Activated naive CD4-positive, alpha-beta T cell treated with anti-CD3 and anti-CD28 coated beads for 36 hours (primary cell): ENCODE data around the gene HIKESHI. TPM values are rescaled to one million over a fixed set of nuclear protein-coding genes. Genes with fewer than 3 reads are reported as not detected.

ENCODE experiments used
- CTCF ChIA-PET: fragments of 350-600 bp; sonication (Branson Sonifier 250); formaldehyde crosslinking; loops from one replicate; lab custom pipeline; 2021; ENCODE audit warnings: antibody characterized with exemption; lab: Charles Lee
- DNase-seq: peaks from one replicate; pipeline ENCODE4 v3.0.0-alpha.2; 2020
- H3K27ac Mint-ChIP-seq: one replicate; pipeline ENCODE4 v1.8.0; 2021; ENCODE audit warnings: mild to moderate bottlenecking, mixed read lengths
- H3K27me3 Mint-ChIP-seq: one replicate; pipeline ENCODE4 v1.8.0; 2021; ENCODE audit warnings: low read depth, mixed read lengths
- H3K36me3 Mint-ChIP-seq: one replicate; pipeline ENCODE4 v1.8.0; 2021; ENCODE audit warnings: low read depth, mixed read lengths
- H3K4me1 Mint-ChIP-seq: one replicate; pipeline ENCODE4 v1.8.0; 2021; ENCODE audit warnings: low read depth, mixed read lengths
- H3K4me3 Mint-ChIP-seq: one replicate; pipeline ENCODE4 v1.8.0; 2021; ENCODE audit warnings: mild to moderate bottlenecking, moderate library complexity, mixed read lengths
- H3K9me3 Mint-ChIP-seq: one replicate; pipeline ENCODE4 v1.8.0; 2021; ENCODE audit warnings: mixed read lengths
- intact Hi-C: fragments of 100-400 bp; cut with micrococcal nuclease; formaldehyde crosslinking; loops from one replicate; pipeline ENCODE4 v1.15.1; 2023
- total RNA-seq, 2 experiments: library from RNA; stranded (reverse); gene quantifications; one replicate each; pipeline ENCODE4 v1.2.3, GENCODE V29; 2021

HIKESHI gene
- total RNA-seq, 2 experiments from 2014 or later, result 40.4 to 41.9 TPM

GRCh38 chr11:86363424-86363823, 61.4 kb downstream of the HIKESHI start:
- no peak for DNase-seq
- Mint-ChIP-seq H3K36me3 (peaks cover 1% of the 10 kb centered on the region), H3K4me1 (no peaks in the 10 kb centered on the region), H3K4me3 (no peak overlapping the region), H3K27ac (no peak overlapping the region), H3K9me3 (peaks cover 5% of the 10 kb centered on the region), H3K27me3 (no peaks in the 10 kb centered on the region)
- CTCF ChIA-PET, result interaction anchor here (0.7 kb wide), 1 partner anchor 41 kb away, joined by 3 read pairs; no protein-coding TSS in a partner anchor
- intact Hi-C loops, result no loop called here

DNA sequence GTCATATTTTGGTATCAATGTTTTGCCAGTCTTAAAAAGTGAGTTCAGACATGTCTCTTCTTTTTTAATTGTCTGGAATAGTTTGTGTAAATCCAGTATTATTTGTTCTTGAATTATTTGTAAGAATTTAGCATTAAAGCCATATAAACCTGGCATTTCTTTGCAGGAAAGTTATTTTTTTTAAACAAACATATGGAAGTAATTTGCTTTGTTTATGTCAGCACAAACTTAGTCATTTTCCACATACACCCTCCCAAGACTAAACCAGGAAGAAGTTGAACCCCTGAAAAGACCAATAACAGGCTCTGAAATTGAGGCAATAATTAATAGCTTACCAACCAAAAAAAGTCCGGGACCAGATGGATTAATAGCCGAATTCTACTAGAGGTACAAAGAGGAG, 63.5 kb downstream of the HIKESHI start:
- H3K36me3 Mint-ChIP-seq, result peaks cover 1% of the 10 kb centered on the region
- H3K27me3 Mint-ChIP-seq, result peaks cover 2% of the 10 kb centered on the region
- CTCF ChIA-PET, result no interaction called here
- H3K9me3 Mint-ChIP-seq, result peaks cover 5% of the 10 kb centered on the region
- no peaks in the 10 kb centered on the region for H3K4me1 Mint-ChIP-seq
- no peak for DNase-seq
- intact Hi-C loops, result no loop called here
- H3K27ac Mint-ChIP-seq, result no peak overlapping the region
- no peak overlapping the region for H3K4me3 Mint-ChIP-seq

- H3K4me3 Mint-ChIP-seq, result no peak overlapping the region
- no peaks in the 10 kb centered on the region for H3K36me3 Mint-ChIP-seq
- H3K4me1 Mint-ChIP-seq, result peaks cover 7% of the 10 kb centered on the region
- intact Hi-C loops, result no loop called here
- no peak overlapping the region for H3K27ac Mint-ChIP-seq
- CTCF ChIA-PET, result no interaction called here
- peaks cover 11% of the 10 kb centered on the region for H3K27me3 Mint-ChIP-seq
- no peak for DNase-seq
- no peaks in the 10 kb centered on the region for H3K9me3 Mint-ChIP-seq
These were observed 67.6 kb downstream of the HIKESHI start for GRCh38 chr11:86369668-86370067.

DNA sequence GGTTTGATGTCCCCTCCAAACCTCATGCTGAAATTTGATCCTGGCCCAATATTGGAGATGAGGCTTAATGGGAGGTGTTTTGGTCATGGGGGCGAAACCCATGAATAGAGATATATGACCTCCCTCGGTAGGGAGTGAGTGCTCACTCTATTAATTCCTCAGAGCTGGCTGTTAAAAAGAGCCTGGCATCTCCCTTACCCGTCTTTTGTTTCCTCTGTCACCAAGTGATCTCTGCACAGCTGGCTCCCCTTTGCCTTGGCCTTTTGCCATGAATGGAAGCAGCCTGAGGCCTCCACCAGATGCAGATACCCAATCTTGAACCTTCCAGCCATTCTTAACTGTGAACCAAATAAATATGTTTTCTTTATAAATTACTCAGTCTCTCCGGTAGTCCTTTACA, 68.1 kb downstream of the HIKESHI start:
- H3K4me3 Mint-ChIP-seq, result no peak overlapping the region
- H3K27me3 Mint-ChIP-seq, result peaks cover 11% of the 10 kb centered on the region
- no peaks in the 10 kb centered on the region for H3K9me3 Mint-ChIP-seq
- CTCF ChIA-PET, result no interaction called here
- DNase-seq, result no peak
- intact Hi-C loops, result no loop called here
- peaks cover 7% of the 10 kb centered on the region for H3K4me1 Mint-ChIP-seq
- no peaks in the 10 kb centered on the region for H3K36me3 Mint-ChIP-seq
- no peak overlapping the region for H3K27ac Mint-ChIP-seq

DNA sequence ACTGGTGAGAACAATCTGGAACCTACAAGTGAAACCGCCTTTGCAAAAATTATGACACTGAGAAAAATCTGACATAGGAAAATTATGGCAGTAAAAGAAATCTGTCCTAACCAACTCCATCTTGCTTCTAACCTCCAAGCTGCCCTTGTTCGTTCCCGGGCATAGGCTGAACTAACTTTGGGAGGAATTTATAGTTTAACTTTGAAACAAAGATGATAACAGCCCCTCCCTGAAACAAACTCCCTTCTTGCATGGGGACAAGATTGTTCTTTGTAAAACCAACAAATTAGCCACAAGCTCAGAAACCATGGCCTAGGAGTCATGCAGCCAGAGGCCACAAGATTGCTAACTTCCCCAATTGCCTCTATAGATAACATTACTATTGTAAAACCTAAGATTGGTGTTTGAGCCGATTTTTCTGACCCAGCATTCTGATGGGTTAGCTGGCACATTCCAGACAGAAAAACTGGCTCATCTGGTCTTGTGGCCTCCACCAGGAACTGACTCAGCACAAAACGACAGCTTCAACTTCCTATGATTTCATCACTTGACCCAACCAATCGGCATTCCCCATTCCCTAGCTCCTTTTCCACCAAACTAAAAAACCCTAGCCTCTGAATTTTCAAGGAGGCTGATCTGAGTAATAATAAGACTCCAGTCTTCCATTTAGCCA, 69.0 kb downstream of the HIKESHI start:
- no peaks in the 10 kb centered on the region for H3K9me3 Mint-ChIP-seq
- CTCF ChIA-PET, result interaction anchor here (0.7 to 1.1 kb wide), 2 partner anchors 10 to 25 kb away, joined by 3 read pairs; no protein-coding TSS in a partner anchor
- intact Hi-C loops, result no loop called here
- no peak overlapping the region for H3K4me3 Mint-ChIP-seq
- H3K4me1 Mint-ChIP-seq, result peaks cover 7% of the 10 kb centered on the region
- no peak overlapping the region for H3K27ac Mint-ChIP-seq
- H3K27me3 Mint-ChIP-seq, result peaks cover 11% of the 10 kb centered on the region
- no peaks in the 10 kb centered on the region for H3K36me3 Mint-ChIP-seq
- no peak for DNase-seq

GRCh38 chr11:86372041-86372440, 70.0 kb downstream of the HIKESHI start:
- Mint-ChIP-seq H3K36me3 (no peaks in the 10 kb centered on the region), H3K27me3 (peaks cover 11% of the 10 kb centered on the region), H3K4me3 (no peak overlapping the region), H3K9me3 (no peaks in the 10 kb centered on the region), H3K4me1 (peaks cover 7% of the 10 kb centered on the region), H3K27ac (no peak overlapping the region)
- CTCF ChIA-PET, result no interaction called here
- no peak for DNase-seq
- intact Hi-C loops, result no loop called here

GRCh38 chr11:86372586-86372985, 70.5 kb downstream of the HIKESHI start:
- CTCF ChIA-PET, result no interaction called here
- no peaks in the 10 kb centered on the region for H3K36me3 Mint-ChIP-seq
- H3K4me3 Mint-ChIP-seq, result no peak overlapping the region
- intact Hi-C loops, result no loop called here
- no peak for DNase-seq
- no peak overlapping the region for H3K27ac Mint-ChIP-seq
- no peaks in the 10 kb centered on the region for H3K9me3 Mint-ChIP-seq
- H3K27me3 Mint-ChIP-seq, result peaks cover 11% of the 10 kb centered on the region
- peaks cover 7% of the 10 kb centered on the region for H3K4me1 Mint-ChIP-seq

DNA sequence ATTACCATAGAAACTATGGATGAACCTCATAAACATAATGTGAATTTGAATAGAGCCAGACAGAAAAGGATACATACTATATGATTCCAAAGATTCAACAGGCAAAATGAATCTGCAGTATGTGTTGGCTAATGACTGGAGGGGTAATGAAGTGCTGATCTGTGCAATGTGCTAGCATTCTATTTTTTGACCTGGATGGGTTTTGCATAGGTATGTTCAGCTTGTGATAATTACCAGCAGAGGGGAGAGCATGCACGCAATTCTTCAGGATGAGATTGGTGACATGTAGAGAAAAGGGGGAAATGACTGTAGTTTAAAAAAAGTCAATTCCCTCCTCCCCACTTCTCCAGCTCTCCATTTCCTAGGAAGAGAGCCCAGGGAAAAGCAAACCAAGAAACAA, 72.0 kb downstream of the HIKESHI start:
- no peak for DNase-seq
- Mint-ChIP-seq H3K27me3 (peaks cover 11% of the 10 kb centered on the region), H3K36me3 (no peaks in the 10 kb centered on the region), H3K4me3 (no peak overlapping the region), H3K27ac (no peak overlapping the region), H3K4me1 (peaks cover 7% of the 10 kb centered on the region), H3K9me3 (no peaks in the 10 kb centered on the region)
- intact Hi-C loops, result no loop called here
- CTCF ChIA-PET, result no interaction called here

- no peak for DNase-seq
- intact Hi-C loops, result no loop called here
- H3K27ac Mint-ChIP-seq, result no peak within 1 kb of the TSS
- peaks cover 9% of the 10 kb centered on the region for H3K27me3 Mint-ChIP-seq
- no peaks in the 10 kb centered on the region for H3K9me3 Mint-ChIP-seq
- peaks cover 7% of the 10 kb centered on the region for H3K4me1 Mint-ChIP-seq
- CTCF ChIA-PET, result no interaction called here
- no peaks in the 10 kb centered on the region for H3K36me3 Mint-ChIP-seq
- H3K4me3 Mint-ChIP-seq, result no peak within 1 kb of the TSS
These were observed 72.5 kb downstream of the HIKESHI start, which contains the start of gene CCDC81 for GRCh38 chr11:86374586-86374985. Gene CCDC81, plus strand, starts transcription at chr11:86374887. Its CDS starts 277 bp downstream, at chr11:86375164.

- Mint-ChIP-seq H3K36me3 (no peaks in the 10 kb centered on the region), H3K9me3 (no peaks in the 10 kb centered on the region), H3K4me3 (no peak overlapping the region), H3K27ac (no peak overlapping the region), H3K4me1 (no peaks in the 10 kb centered on the region), H3K27me3 (peaks cover 7% of the 10 kb centered on the region)
- no peak for DNase-seq
- CTCF ChIA-PET, result no interaction called here
- intact Hi-C loops, result no loop called here
These were observed 75.9 kb downstream of the HIKESHI start for GRCh38 chr11:86377972-86378371.

- no peak for DNase-seq
- Mint-ChIP-seq H3K9me3 (no peaks in the 10 kb centered on the region), H3K27ac (no peak overlapping the region), H3K4me1 (no peaks in the 10 kb centered on the region), H3K4me3 (no peak overlapping the region), H3K27me3 (no peaks in the 10 kb centered on the region), H3K36me3 (no peaks in the 10 kb centered on the region)
- CTCF ChIA-PET, result no interaction called here
- intact Hi-C loops, result no loop called here
These were observed 78.4 kb downstream of the HIKESHI start for GRCh38 chr11:86380295-86381059.

- Mint-ChIP-seq H3K4me1 (no peaks in the 10 kb centered on the region), H3K27me3 (no peaks in the 10 kb centered on the region), H3K9me3 (no peaks in the 10 kb centered on the region), H3K4me3 (no peak overlapping the region), H3K27ac (no peak overlapping the region), H3K36me3 (no peaks in the 10 kb centered on the region)
- no peak for DNase-seq
- CTCF ChIA-PET, result no interaction called here
- intact Hi-C loops, result no loop called here
These were observed 81.3 kb downstream of the HIKESHI start for GRCh38 chr11:86383041-86383955.
